Measurements from ENCODE around the gene OLA1.
"Not testable (repeated sequence)": the region's sequence is repeated elsewhere in the genome, so short reads cannot be mapped to it uniquely, and the experiment has no call there.

Gene OLA1

DNA sequence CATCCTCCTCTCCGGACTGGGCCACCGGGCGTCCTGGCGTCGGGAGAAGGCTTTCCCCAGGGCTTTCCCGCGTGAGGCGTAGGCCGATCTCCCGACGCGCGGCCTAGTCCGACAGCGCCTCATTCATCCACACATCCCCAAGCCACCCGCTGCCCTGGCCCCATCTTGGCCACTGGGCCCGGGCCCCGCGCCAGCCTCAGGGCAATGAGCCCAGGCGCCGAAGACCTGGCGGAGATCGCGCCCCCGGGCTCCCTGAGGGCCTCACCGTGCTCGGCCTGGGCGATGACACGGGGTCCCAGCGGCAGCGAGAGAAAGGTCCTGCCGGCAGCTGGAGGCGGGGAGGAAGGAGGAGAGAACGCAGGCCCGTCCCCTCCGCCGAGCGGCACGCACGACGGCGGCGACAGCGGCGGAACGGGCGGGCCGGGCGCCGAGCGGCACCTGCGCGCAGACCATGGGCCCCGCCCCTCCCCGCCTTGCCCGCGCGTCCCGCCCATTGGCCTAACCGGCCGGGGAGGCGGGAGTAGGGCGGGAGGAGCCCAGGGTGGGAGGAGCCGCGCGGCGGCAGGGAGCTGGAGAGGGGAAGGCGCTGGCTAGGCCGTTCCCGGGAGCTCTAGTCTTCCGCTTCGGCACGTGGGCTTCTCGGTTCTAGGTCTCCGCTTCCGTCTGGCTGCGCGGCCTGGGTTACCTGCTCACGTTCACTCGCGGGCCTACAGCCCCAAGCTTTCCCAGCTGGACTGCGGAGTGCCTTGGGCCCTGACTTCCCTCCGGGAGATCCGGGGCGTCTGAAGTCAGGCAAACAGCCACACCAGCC lies at the start of gene OLA1:
Gene OLA1, minus strand, starts transcription at position 346 of the 811 bp plus-strand sequence. CDS start 1,717 bp downstream, outside the sequence.
- intact Hi-C loops (cut with DNase I) = loop anchor here (2.0 to 5.0 kb wide), 2 partner anchors 94 to 284 kb away; partner anchors contain the start of gene SP3
- peak; percentile 85 to 99 (median 93) for DNase-seq

DNA sequence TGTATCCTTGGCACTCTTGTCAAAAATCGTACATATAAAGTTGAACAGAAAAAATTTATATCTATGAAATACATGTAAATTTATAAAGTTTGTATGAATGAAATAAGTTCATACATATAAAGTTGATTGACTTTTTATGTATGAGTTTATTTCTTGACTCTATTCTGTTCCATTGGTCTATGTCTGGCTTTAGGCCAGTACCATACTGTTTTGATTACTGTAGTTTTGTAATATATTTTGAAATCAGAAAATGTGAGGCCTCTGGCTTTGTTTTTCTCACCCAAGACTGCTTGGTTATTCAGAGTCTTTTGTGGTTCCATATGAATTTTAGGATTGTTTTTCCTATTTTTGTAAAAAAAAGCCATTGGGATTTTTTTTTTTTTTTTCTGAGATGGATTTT lies 44.6 kb upstream of the OLA1 start:
- no peak for DNase-seq
- intact Hi-C loops (cut with DNase I) = no loop called here

GRCh38 chr2:174286172-174286571 lies 37.8 kb upstream of the OLA1 start:
- no peak for DNase-seq
- intact Hi-C loops (cut with DNase I) = no loop called here

DNA sequence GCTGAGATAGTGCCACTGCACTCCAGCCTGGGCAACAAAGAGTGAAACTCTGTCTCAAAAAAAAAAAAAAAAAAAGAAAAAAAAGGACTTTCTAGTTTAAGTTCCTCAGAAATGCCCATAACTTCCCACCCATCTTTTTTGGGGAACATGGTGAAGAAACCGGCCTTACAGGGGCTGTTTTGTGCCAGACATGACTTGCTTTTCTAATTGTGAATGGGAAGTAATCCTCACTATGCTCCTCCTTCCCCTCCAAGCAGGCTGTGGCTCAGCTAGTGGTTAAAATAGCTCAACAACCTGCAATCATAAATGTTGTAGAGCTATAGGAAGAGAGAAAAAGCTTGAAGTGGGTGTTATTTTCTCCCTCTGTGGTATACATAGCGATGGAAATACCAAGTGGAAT lies 34.1 kb upstream of the OLA1 start:
- intact Hi-C loops (cut with DNase I) = no loop called here
- DNase-seq = no peak

DNA sequence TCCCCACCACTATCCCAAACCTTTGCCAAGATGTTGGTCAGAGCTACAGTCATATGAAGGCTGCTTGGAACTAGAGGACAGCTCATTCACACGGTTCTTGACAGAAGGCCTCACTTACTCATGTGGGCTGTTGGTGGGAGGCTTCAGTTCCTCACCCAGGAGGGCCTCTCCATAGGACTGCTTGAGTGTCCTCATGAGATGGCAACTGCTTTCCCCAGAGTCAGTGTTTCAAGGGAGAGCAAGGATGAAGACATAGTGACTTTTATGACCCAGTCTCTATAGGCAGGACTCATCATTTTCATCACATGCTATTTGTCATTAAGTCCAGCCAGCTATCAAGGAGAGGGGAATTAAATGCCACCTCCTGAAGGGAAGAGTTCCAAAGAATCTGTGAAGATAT lies 33.4 kb upstream of the OLA1 start:
- intact Hi-C loops (cut with DNase I) = no loop called here
- DNase-seq = no peak

DNA sequence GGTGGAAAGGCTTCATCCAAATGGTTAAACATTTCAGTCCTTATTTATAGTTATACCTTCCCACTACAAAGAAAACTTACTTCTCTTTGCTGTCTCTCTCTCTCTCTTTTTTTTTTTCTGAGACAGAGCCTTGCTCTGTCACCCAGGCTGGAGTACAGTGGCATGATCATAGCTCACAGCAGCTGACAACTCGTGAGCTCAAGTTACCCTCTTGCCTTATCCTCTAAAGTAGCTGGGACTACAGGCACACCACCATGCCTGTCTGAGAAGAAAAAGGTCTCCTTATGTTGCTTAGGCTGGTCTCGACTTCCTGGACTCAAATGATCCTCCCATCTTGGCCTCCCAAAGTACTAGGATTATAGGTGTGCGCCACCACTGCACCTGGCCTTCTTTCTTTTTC lies 32.3 kb upstream of the OLA1 start:
- intact Hi-C loops (cut with DNase I) = no loop called here
- DNase-seq = no peak

DNA sequence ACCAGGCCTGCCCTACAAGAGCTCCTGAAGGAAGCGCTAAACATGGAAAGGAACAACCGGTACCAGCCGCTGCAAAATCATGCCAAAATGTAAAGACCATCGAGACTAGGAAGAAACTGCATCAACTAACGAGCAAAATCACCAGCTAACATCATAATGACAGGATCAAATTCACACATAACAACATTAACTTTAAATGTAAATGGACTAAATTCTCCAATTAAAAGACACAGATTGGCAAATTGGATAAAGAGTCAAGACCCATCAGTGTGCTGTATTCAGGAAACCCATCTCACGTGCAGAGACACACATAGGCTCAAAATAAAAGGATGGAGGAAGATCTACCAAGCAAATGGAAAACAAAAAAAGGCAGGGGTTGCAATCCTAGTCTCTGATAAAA lies 21.9 kb upstream of the OLA1 start:
- intact Hi-C loops (cut with DNase I); DNase-seq: not testable (repeated sequence)

DNA sequence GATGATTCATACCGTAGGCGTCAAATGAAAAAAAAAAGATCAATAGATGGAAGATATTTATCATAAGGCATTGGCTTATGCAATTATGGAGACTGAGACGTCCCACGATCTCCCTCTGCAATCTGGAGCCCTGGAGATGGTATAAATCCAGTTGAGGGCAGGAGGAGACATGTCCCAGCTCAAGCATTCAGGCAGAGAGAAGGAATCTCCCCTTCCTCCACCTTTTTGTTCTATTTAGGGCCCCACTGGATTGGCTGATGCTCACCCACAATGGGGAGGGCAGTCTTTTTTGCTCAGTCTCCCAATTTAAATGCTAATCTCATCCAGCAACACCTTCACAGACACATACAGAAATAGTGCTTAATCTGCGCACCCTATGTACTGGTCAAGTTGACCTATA lies 18.0 kb upstream of the OLA1 start:
- no peak for DNase-seq
- intact Hi-C loops (cut with DNase I) = no loop called here

DNA sequence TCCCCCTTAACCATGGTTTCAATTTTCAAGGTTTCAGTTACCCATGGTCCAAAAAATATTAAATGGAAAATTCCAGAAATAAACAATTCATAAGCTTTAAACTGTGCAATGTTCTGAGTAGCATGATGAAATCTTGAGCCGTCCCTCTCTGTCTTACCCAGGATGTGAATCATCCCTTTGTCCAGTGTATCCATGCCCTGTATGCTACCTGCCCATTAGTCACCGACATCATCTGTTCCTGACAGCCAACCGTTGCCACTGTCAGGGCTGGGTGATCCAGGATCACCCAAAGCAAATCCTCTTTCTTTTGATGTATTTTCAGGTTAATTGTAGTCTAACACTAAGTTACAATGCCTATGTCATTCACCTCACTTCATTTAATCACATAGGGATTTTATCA lies 15.7 kb upstream of the OLA1 start:
- intact Hi-C loops (cut with DNase I) = no loop called here
- DNase-seq = no peak

DNA sequence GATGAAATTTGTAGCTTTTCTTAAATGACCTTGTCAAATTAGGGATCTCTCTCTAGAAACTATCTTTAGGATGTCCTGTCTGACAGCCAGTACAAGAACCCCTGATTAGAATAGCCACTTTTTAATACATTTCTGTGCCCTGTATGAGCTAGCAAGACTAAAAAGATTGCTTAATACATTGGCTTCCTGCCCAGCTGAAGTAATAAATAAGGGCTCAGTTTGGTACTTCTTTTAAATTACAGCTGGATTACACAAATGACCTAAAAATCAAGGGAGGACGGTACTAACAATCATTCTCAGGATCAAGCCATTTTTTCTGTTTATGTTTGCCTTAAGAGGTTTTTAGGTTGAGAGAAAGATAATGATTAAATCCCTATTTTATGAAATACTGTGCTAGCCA lies 11.6 kb upstream of the OLA1 start:
- no peak for DNase-seq
- intact Hi-C loops (cut with DNase I) = loop anchor here (2.0 kb wide), 1 partner anchor 35 kb away; no protein-coding TSS in a partner anchor

DNA sequence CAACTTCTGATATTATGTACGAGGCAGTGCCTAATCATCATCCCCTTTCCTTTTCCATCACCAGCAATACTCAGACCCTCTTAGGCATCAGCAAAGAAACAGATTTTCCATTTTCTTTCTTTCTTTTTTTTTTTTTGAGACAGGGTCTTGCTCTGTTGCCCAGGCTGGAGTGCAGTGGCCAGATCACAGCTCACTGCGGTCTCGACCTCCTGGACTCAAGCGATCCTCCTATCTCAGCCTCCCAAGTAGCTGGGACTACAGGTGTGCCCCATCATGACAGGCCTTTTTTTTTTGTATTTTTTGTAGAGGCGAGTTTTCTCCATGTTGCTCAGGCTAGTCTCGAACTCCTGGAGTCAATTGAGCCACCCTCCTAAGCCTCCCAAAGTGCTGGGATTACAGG lies 5.9 kb upstream of the OLA1 start:
- no peak for DNase-seq
- intact Hi-C loops (cut with DNase I) = no loop called here

DNA sequence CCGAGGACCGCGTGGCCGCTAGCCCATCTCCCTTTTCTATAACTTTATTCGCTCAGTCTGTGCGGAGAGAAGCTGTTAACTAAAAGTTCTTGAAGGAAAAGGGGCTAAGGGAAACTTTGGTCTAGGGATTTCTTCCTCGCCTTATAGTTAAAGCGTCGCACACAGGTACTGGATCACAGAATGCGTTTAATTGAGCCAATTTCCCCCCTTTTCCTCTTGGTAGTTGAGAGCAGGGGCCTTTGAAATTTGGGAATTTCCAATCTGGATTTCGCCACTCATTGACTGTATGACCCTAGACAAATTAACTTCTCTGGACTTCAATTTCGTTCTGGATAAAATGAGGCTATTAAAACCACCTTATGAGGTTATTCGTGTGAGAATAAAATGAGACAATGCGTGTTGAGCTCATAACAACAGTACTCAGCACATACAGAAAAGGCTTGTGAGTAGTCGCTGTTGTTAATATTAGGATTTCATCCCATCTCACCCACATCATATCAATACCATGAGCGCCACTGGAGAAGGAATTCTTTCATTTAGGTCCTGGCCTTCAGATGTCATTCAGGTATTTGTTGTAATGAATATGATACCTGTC lies 763 bp upstream of the OLA1 start:
- intact Hi-C loops (cut with DNase I) = loop anchor here (2.0 to 5.0 kb wide), 2 partner anchors 93 to 284 kb away; partner anchors contain the start of gene SP3
- DNase-seq = no peak

GRCh38 chr2:174247474-174248186 lies 702 bp downstream of the OLA1 start:
- peak in 3 of 10 donors; percentile 10 to 75 (median 17) for DNase-seq

GRCh38 chr2:174246944-174247381 lies 1.4 kb downstream of the OLA1 start:
- DNase-seq = no peak
- intact Hi-C loops (cut with DNase I) = loop anchor here (5.0 kb wide), 1 partner anchor 95 kb away; no protein-coding TSS in a partner anchor

More at GRCh38 chr2:174247474-174248186, 702 bp downstream of the OLA1 start:
- intact Hi-C loops (cut with DNase I) = loop anchor here (2.0 to 5.0 kb wide), 2 partner anchors 95 to 283 kb away; partner anchors contain the start of gene SP3

GRCh38 chr2:174245628-174246027 lies 2.7 kb downstream of the OLA1 start:
- intact Hi-C loops (cut with DNase I) = loop anchor here (5.0 kb wide), 1 partner anchor 97 kb away; no protein-coding TSS in a partner anchor
- DNase-seq = not testable (repeated sequence)

- intact Hi-C loops (cut with DNase I) = loop anchor here (5.0 kb wide), 1 partner anchor 97 kb away; no protein-coding TSS in a partner anchor
- DNase-seq = no peak
Observed at GRCh38 chr2:174245065-174245464, 3.3 kb downstream of the OLA1 start.

DNA sequence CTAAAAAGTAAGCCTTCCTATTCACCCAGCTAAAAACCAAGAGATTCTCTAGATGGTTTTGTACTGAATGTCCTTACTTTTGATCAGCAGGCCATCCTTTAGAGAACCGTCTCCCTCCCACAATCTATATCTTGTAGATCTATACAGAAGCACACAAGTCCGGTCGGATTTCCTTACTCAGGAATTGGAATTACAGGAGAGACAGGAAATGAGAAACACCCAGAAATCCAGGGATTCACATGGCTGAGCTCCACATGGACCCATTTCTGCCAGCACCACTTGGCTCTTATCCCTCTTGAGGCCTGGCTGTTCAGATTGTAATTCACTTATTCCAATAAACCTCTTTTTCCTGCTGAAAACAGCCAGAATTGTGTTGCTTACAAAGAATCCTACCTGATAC lies 4.5 kb downstream of the OLA1 start:
- intact Hi-C loops (cut with DNase I) = no loop called here

DNA sequence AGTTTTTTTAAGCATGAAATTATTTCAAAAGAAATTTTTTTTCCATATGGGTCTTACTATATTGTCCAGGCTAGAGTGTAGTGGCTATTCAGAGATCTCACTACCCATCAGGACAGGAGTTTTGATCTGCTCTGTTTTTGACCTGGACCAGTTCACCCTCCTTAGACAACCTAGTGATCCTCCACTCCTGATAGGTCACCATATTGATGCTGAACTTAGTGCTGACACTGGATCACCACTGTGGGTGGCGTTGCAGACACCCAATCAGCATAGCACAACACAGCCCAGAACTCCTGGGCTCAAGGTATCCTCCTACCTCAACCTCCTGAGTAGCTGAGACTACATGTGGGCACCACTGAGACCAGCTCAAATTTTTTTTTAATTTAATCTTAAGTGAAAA lies 8.2 kb downstream of the OLA1 start:
- intact Hi-C loops (cut with DNase I) = no loop called here
- DNase-seq = no peak

More for the DNA sequence above, 4.5 kb downstream of the OLA1 start:
- DNase-seq = no peak

- intact Hi-C loops (cut with DNase I) = no loop called here
- DNase-seq = no peak
Observed at GRCh38 chr2:174236429-174236828, 11.9 kb downstream of the OLA1 start.

- DNase-seq = no peak
- intact Hi-C loops (cut with DNase I) = no loop called here
Observed at GRCh38 chr2:174235680-174236079, 12.7 kb downstream of the OLA1 start.

DNA sequence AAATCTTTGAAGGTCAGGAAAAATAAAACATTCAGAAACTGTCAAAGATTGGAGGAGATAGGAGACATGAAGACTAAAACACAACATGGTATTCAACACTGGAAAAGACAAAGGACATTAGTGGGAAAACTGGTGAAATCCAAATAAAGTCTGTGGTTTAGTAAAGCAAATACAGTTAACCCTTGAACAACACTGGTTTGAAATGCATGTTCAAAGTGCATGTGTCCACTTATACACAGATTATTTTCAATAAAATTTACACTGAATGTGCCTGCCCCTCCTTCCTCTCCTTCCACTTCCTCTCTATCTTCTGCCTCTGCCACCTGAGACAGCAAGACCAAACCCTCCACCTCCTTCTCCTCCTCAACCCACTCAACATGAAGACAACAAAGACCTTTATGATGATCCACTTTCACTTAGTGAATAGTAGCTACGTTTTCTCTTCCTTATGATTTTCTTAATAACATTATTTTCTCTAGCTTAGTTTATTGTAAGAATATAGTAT lies 14.5 kb downstream of the OLA1 start:
- intact Hi-C loops (cut with DNase I) = no loop called here
- no peak for DNase-seq
